Activated T-cell treated with anti-CD3 and anti-CD28 coated beads, Interleukin-2, amount 50 U/mL, for 72 hours (primary cell): ENCODE results near the gene ATXN1. TPM values are rescaled to one million over a fixed set of nuclear protein-coding genes. Genes with fewer than 3 reads are reported as not detected.

Experiments
- ATAC-seq, 2 donors: fragments of 150-1000 bp; cut with Tn5 transposase; replicated peaks in 1 of 2; 2 replicates each; pipeline ENCODE4 v1.10.0; 2021; ENCODE audit warnings: moderate library complexity in 2 of 2, mild to moderate bottlenecking in 1 of 2
- DNase-seq, 2 donors: peaks; one replicate each; pipeline ENCODE4 v3.0.0; 2021 to 2022; ENCODE audit warnings: mixed read lengths in 1 of 2
- H3K27ac Mint-ChIP-seq: one replicate; pipeline ENCODE4 v1.8.0; 2022; ENCODE audit warnings: mild to moderate bottlenecking, moderate library complexity, mixed read lengths
- H3K27me3 Mint-ChIP-seq: one replicate; pipeline ENCODE4 v1.8.0; 2022; ENCODE audit warnings: low read depth, mixed read lengths
- H3K36me3 Mint-ChIP-seq, 2 donors: one replicate each; pipeline ENCODE4 v1.8.0; 2022; ENCODE audit warnings: mixed read lengths in 2 of 2, mild to moderate bottlenecking in 1 of 2; ENCODE audit not compliant: insufficient read depth in 2 of 2
- H3K4me1 Mint-ChIP-seq: one replicate; pipeline ENCODE4 v1.8.0; 2022; ENCODE audit warnings: low read depth, mixed read lengths
- H3K4me3 Mint-ChIP-seq, 2 donors: one replicate each; pipeline ENCODE4 v1.8.0; 2022; ENCODE audit warnings: mild to moderate bottlenecking in 2 of 2, mixed read lengths in 2 of 2, moderate library complexity in 2 of 2
- H3K9me3 Mint-ChIP-seq, 2 donors: one replicate each; pipeline ENCODE4 v1.8.0; 2022; ENCODE audit warnings: mixed read lengths in 2 of 2
- total RNA-seq, 2 donors: library from RNA; stranded (reverse); gene quantifications; one replicate each; pipeline ENCODE4 v1.2.3, GENCODE V29; 2022

ATXN1 gene
- total RNA-seq, 2 donors from 2014 or later: 46.5 to 65.1 TPM

DNA sequence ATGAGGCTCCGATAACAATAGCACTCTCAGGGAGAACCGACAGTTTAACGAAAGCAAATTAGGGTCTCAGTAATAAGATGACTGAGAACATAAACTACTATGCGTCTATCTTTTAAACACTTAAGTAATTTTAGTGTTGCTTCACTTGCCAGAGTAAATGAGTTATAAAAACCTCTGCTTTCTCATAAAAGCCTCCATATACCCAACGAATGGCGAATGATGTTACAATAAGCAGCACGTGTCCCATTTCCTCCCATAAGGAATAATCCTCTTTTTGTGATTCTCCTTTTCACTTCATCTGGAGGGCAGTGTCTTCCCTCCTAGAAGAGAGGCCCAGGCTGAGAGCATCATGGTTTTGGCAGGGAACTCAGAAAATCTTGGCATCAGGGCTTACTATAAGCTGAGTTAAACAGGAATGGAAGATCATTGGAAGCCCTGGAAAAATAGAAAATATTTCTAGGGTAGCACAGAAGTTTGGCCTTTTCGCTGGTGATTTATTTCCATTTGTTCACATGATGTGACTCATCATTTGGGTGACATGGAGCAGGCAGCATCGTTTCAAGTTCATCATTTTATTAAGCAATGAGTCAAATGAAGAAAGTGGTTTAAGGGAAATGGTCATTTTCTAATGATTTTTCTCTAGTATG is 255.4 kb downstream of the ATXN1 start:
- H3K27me3 Mint-ChIP-seq: no peaks in the 10 kb centered on the region
- H3K36me3 Mint-ChIP-seq: peaks cover 4 to 6% of the 10 kb centered on the region in 2 donors
- H3K9me3 Mint-ChIP-seq: peaks cover 0 to 3% of the 10 kb centered on the region in 2 donors
- H3K4me3 Mint-ChIP-seq: no peak overlapping the region
- DNase-seq (no peak), ATAC-seq (no peak)
- H3K4me1 Mint-ChIP-seq: peaks cover 52% of the 10 kb centered on the region
- no peak overlapping the region for H3K27ac Mint-ChIP-seq

DNA sequence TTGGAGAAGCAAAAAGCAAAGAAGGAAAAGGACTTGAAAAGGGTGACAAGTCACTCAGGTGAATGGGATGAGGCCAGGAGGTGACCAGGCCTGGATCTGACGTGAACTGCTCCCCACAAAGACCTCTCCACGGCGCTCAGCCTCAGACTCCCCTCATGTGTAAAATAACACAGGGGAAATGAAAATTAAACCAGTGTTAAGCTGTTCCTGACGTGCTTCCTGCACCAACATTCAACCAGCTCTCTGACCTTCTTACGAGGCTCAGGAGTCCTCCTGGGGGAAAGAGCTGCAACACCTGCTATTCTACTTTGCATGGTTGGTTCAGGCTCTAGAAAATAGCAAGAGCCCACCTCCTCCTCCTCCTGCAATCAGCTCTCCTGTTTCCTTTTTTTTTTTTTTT is 256.7 kb downstream of the ATXN1 start:
- Mint-ChIP-seq H3K36me3 (peaks cover 4 to 6% of the 10 kb centered on the region in 2 donors), H3K27me3 (no peaks in the 10 kb centered on the region), H3K9me3 (peaks cover 0 to 3% of the 10 kb centered on the region in 2 donors), H3K27ac (no peak overlapping the region), H3K4me1 (peaks cover 39% of the 10 kb centered on the region), H3K4me3 (peak overlapping the region; percentile 5 to 43)
- DNase-seq (no peak), ATAC-seq (no peak)

DNA sequence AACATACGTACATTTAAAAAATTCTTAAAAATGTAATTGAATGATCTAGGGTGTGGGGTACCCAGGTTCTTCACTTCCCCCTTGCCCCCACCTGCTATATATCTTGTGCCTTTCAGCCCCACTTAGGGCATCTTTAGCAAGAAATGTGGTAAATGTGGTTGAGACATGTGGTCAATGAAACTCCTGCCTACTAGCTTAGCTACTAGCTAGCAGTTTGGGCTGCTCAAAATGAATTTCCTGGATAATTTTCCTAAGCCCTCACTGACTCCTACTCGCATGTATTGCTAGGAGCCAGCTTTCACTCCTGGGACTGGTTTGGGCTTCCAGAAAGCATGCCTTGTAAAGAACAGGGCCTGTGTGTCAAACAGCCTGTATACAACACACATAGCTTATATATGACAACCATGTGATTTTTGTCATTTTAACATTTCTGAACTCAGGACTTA is 257.3 kb downstream of the ATXN1 start:
- H3K36me3 Mint-ChIP-seq: peaks cover 6 to 7% of the 10 kb centered on the region in 2 donors
- H3K4me1 Mint-ChIP-seq: peaks cover 36% of the 10 kb centered on the region
- peak overlapping the region; percentile 39 to 60 for H3K4me3 Mint-ChIP-seq
- peak; percentile 73 to 85 for ATAC-seq
- no peaks in the 10 kb centered on the region for H3K27me3 Mint-ChIP-seq
- H3K27ac Mint-ChIP-seq: peak overlapping the region; percentile 54
- DNase-seq: peak; percentile 25 to 38
- peaks cover 0 to 4% of the 10 kb centered on the region in 2 donors for H3K9me3 Mint-ChIP-seq

DNA sequence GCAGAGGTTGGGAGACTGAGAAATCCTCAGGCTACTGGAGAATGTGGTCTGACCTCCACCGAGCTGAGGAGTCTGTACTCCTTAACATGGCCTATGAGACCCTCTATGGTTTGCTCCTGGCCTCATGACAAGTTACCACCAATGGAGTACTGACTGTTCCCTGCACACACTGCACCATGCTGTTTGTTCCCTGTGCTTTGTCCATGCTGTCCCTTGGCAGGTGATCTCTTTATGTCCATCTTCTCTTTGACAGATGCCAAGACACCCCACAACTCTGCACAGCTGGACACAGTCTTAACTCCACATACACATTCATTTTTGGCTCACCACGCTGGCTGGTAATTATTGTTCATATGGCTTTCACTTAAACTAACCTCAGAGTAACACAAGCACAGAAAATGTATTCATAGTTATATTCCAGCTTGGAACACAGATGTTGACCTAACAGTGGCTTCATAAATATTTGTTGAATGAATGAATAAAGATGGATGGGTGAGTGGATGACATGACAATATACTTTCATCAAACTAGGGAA is 258.0 kb downstream of the ATXN1 start:
- DNase-seq (no peak), ATAC-seq (peak in 1 of 2 donors; percentile 30)
- Mint-ChIP-seq H3K27ac (no peak overlapping the region), H3K9me3 (peaks cover 0 to 4% of the 10 kb centered on the region in 2 donors), H3K36me3 (peaks cover 6 to 9% of the 10 kb centered on the region in 2 donors), H3K4me3 (peak overlapping the region in 1 of 2 donors; percentile 50), H3K4me1 (peaks cover 36% of the 10 kb centered on the region), H3K27me3 (no peaks in the 10 kb centered on the region)

DNA sequence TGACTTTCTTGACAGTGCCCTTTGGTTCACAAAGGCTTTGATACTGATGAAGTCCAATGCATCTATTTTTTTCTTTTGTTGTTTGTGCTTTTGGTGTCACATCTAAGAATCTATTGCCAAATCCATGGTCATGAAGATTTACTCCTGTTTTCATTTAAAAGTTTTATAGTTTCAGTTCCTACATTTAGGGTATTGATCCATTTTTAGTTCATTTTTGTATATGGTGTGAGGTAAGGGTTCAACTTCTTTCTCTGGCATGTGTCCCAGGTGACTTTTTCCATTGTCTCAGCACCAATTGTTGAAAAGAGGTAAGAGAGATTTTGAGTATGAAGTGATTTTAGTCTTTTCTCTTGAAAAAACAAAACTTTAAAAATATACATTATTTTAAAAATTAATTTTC is 262.3 kb downstream of the ATXN1 start:
- ATAC-seq (no peak), DNase-seq (no peak)
- Mint-ChIP-seq H3K36me3 (peaks cover 6 to 9% of the 10 kb centered on the region in 2 donors), H3K4me1 (peaks cover 55% of the 10 kb centered on the region), H3K4me3 (no peak overlapping the region), H3K9me3 (peaks cover 0 to 4% of the 10 kb centered on the region in 2 donors), H3K27ac (no peak overlapping the region), H3K27me3 (no peaks in the 10 kb centered on the region)

DNA sequence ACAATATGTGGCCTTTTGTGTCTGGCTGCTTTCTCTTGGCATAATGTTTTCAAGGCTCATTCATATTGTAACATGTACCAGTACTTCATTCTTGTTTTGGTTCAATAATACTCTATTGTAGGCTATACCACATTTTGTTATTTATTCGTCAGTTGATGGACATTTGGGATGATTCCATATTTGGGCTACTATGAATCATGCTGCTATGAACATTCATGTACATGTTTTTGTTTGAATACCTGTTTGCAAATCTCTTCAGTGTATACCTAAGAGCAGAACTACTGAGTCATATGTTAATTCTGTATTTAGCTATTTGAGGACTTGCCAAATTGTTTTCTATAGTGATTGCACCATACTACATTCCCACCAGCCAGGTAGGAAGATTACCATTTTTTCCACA is 263.0 kb downstream of the ATXN1 start:
- no peak overlapping the region for H3K4me3 Mint-ChIP-seq
- H3K4me1 Mint-ChIP-seq: peaks cover 55% of the 10 kb centered on the region
- no peaks in the 10 kb centered on the region for H3K27me3 Mint-ChIP-seq
- ATAC-seq (peak; percentile 67 to 90), DNase-seq (no peak)
- peak overlapping the region; percentile 2 for H3K27ac Mint-ChIP-seq
- peaks cover 0 to 4% of the 10 kb centered on the region in 2 donors for H3K9me3 Mint-ChIP-seq
- H3K36me3 Mint-ChIP-seq: peaks cover 4 to 9% of the 10 kb centered on the region in 2 donors

DNA sequence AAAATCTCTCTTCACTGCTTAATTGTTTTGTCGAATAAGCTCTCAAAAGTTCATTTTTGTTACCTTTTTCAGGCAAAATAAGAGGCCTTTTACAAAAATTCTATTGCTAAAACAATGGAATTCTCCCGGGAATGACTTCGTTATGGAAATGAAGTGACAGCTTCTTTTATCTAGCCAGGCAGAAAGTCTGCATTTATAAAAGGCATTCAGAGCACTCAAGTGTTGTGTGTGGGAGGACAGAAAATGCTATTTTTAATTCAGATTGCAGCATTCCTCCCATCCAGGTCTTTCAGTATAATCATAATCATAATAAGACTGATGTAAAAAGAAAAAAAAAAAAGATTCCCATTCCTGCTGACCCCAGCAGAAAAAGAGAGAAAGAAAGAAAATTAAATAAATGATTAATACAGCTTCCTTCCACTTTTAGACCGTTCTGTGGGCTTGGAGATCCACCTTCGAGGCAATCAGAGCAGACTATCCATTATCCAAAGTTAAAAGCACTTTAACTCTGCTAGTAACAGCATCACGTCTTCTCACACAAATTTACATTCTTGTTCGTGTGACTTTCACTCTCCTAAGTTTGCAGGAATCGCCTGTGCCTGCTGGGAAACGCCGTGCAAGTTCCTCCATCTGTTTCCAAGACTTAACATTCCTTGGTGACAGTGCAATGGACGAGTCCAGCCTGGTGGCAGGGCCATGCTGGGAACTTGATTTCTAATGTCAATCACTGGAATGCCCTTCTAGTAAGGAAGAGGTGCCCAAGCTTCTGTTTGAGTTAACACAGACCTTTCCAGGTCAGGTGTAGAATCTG is 264.1 kb downstream of the ATXN1 start:
- DNase-seq: no peak
- peaks cover 59% of the 10 kb centered on the region for H3K4me1 Mint-ChIP-seq
- peaks cover 0 to 4% of the 10 kb centered on the region in 2 donors for H3K9me3 Mint-ChIP-seq
- no peak overlapping the region for H3K4me3 Mint-ChIP-seq
- peak overlapping the region; percentile 18 for H3K27ac Mint-ChIP-seq
- H3K27me3 Mint-ChIP-seq: no peaks in the 10 kb centered on the region
- ATAC-seq: no peak
- peaks cover 2 to 9% of the 10 kb centered on the region in 2 donors for H3K36me3 Mint-ChIP-seq

DNA sequence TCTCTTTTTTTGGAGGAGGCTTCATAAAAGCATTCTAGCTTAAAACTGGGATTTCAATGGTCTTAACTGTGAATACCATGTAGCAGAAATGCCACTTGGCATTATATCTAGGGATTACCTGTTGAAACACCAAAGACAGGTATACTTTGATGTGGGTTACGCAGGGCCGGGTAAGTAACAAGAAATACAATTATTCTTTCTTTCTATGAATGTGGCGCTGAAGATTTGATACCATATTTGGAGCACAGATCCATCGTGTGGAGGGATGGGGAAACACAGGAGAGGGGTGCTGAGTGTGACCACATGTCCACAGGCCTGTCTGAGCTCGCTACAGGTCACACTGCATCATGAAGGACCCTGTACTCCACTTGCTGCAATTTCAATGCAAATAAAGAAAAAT is 265.1 kb downstream of the ATXN1 start:
- H3K36me3 Mint-ChIP-seq: peaks cover 2 to 7% of the 10 kb centered on the region in 2 donors
- H3K27me3 Mint-ChIP-seq: no peaks in the 10 kb centered on the region
- H3K4me1 Mint-ChIP-seq: peaks cover 59% of the 10 kb centered on the region
- peak overlapping the region; percentile 11 to 51 for H3K4me3 Mint-ChIP-seq
- H3K9me3 Mint-ChIP-seq: peaks cover 0 to 1% of the 10 kb centered on the region in 2 donors
- peak overlapping the region; percentile 85 for H3K27ac Mint-ChIP-seq
- no peak for ATAC-seq
- no peak for DNase-seq

DNA sequence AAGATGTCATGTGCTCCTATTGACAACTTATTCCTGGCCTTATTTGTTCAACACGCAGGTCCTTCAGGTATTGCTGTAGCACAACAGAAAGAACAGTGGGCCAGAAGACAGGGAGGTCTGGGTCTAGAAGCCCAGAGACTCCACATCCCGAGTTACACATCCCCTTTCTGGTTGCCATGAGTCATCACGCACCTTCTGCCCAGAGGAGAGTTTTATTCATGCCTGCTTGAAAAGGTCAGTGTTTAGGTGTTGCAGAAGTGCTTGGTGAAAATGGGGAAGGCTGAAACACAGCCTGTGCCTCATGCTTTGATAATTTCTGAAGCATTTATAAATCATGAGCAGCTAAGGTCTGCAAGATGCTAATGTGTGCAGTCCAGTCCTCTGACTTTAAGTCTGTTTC is 266.5 kb downstream of the ATXN1 start:
- peak overlapping the region; percentile 11 to 44 for H3K4me3 Mint-ChIP-seq
- H3K9me3 Mint-ChIP-seq: peaks cover 0 to 1% of the 10 kb centered on the region in 2 donors
- ATAC-seq: peak; percentile 37 to 66
- no peaks in the 10 kb centered on the region for H3K27me3 Mint-ChIP-seq
- no peak for DNase-seq
- H3K4me1 Mint-ChIP-seq: peaks cover 69% of the 10 kb centered on the region
- H3K27ac Mint-ChIP-seq: no peak overlapping the region
- H3K36me3 Mint-ChIP-seq: peaks cover 2 to 7% of the 10 kb centered on the region in 2 donors

DNA sequence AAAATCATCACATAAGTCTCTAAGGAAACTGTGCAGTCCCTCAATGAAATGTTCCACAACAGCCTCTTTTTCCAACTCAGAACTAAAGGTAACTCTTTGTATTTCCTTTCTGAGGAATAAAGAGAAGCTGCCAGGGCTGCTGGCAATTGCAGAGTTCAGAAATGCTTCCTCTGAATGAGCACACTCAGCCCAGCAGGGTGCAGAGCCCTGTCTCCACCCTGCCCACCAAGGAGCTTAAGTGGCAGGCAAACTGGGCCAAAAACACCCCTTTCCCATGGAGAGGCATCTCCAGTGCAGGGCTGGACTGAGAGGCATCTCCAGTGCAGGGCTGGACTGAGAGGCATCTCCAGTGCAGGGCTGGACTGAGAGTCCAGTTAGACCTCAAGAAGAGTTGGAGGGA is 267.5 kb downstream of the ATXN1 start:
- Mint-ChIP-seq H3K4me1 (peaks cover 76% of the 10 kb centered on the region), H3K9me3 (no peaks in the 10 kb centered on the region), H3K27ac (no peak overlapping the region), H3K4me3 (no peak overlapping the region), H3K36me3 (peaks cover 0 to under 1% of the 10 kb centered on the region in 2 donors), H3K27me3 (no peaks in the 10 kb centered on the region)
- ATAC-seq (no peak), DNase-seq (no peak)

DNA sequence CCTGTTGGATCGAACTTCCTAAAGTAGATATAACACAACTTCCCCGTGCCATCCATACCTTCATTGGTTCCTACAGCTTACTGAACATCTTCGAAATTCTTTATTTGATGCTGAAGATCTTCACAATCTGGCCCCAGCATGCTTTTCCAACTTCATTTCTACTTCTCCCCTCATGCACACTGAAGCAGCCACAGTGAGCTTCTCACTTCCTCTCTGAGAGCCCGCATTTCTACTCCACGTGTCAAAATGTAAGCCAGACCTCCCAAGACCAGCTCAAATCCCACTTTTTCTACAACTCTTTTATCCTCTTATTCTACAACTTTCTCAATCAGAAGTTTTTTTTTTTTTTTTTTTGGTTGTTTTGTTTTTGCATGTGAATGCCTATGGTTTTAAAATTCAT is 268.1 kb downstream of the ATXN1 start:
- DNase-seq (no peak), ATAC-seq (no peak)
- Mint-ChIP-seq H3K4me3 (no peak overlapping the region), H3K9me3 (no peaks in the 10 kb centered on the region), H3K36me3 (no peaks in the 10 kb centered on the region), H3K27ac (peak overlapping the region; percentile 58), H3K4me1 (peaks cover 76% of the 10 kb centered on the region), H3K27me3 (no peaks in the 10 kb centered on the region)

DNA sequence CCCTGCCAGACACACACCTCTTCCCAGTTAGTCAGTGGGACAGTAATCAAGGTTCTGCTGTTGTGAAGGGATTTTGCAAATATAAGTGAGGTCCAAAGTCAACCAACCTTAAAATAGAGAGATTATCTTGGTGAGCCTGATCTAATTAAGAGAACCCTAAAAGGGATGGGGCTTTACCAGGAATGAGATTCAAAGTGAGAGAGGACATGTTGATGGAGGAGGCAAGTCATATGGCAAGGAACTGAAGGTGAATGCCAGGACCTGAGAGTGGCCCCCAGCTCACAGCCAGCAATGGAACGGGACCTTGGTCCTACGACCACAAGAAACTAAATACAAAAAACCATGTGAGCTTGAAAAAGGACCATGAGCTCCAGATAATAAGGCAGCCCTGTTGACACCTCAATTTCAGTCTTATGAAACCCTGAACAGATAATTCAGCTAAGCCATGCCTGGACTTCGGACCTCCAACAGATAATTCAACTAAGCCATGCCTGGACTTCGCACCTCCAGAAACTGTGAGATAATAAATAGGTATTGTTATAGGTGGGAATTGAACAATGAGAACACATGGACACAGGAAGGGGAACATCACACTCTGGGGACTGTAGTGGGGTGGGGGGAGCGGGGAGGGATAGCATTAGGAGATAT is 269.5 kb downstream of the ATXN1 start:
- no peak for DNase-seq
- H3K27me3 Mint-ChIP-seq: no peaks in the 10 kb centered on the region
- no peak for ATAC-seq
- no peak overlapping the region for H3K27ac Mint-ChIP-seq
- H3K4me1 Mint-ChIP-seq: peaks cover 79% of the 10 kb centered on the region
- H3K4me3 Mint-ChIP-seq: no peak overlapping the region
- H3K36me3 Mint-ChIP-seq: no peaks in the 10 kb centered on the region
- H3K9me3 Mint-ChIP-seq: no peaks in the 10 kb centered on the region

DNA sequence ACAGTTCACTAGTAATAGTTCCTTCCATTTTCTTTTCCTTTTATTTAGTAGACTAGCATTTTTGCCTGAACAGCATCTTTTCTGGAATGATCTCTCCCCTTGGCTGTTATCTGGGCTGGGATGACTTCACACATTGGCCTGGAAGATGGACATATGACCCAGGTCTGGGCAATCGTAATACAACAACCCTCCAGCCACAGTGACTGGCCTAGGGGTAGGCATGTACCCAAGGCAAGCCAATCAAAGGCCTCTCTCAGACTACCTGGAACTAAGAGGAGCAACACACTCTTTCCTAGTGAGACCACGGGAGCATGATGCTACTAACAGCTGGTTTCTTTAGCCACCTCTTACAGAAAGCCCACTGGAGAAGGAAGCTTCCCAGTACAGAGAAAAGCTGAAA is 270.6 kb downstream of the ATXN1 start:
- no peaks in the 10 kb centered on the region for H3K27me3 Mint-ChIP-seq
- H3K36me3 Mint-ChIP-seq: peaks cover 0 to under 1% of the 10 kb centered on the region in 2 donors
- H3K9me3 Mint-ChIP-seq: no peaks in the 10 kb centered on the region
- peaks cover 79% of the 10 kb centered on the region for H3K4me1 Mint-ChIP-seq
- no peak for DNase-seq
- H3K4me3 Mint-ChIP-seq: no peak overlapping the region
- peak overlapping the region; percentile 3 for H3K27ac Mint-ChIP-seq
- no peak for ATAC-seq
